Right ventricle myocardium inferior (tissue), 1 donor: Measurements from ENCODE around the gene EFHD2. TPM values are rescaled to one million over a fixed set of nuclear protein-coding genes. Genes with fewer than 3 reads are reported as not detected.
"Not testable (repeated sequence)": the region's sequence is repeated elsewhere in the genome, so short reads cannot be mapped to it uniquely, and the experiment has no call there.

Experiments used
- ATAC-seq: fragments of 200-7000 bp; cut with Tn5 transposase; one replicate; pipeline ENCODE4 v1.9.1; 2020; ENCODE audit warnings: mild to moderate bottlenecking, moderate library complexity
- DNase-seq: peaks from one replicate; pipeline ENCODE4 v3.0.0; 2021; ENCODE audit errors: missing footprints
- intact Hi-C: fragments of 100-400 bp; cut with DNase I; formaldehyde crosslinking; loops from one replicate; pipeline ENCODE4 v1.11.0; 2022
- total RNA-seq: library from RNA; stranded (reverse); fragmentation: NEBNext Ultra II Directional; extraction: Animal tissue kit (Norgen Biotek cat#: 25700); gene quantifications from one replicate; pipeline ENCODE4 v1.2.1, GENCODE V29; 2021
- donor health status: DM: no; HTN: yes; CAD: no; lungs with severe emphysema.

The EFHD2 gene
- total RNA-seq, 1 donor from 2014 or later: 14.7 TPM

DNA sequence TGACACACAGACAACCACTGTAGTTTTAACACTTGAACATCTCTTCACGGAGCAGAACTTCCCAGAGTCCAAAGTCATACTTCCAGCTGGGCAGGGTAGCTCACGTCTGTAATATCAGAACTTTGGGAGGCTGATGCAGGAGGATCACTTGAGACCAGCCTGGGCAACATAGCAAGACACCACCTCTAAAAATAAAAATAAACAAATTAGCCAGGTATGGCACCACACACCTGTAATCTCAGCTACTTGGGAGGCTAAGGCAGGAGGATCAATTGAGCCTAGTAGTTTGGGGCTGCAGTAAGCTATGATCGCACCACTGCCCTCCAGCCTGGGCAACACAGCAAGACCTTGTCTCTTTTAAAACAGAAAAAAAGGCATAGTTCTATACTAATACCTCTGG, 24.3 kb upstream of the EFHD2 start:
- DNase-seq: no peak

DNA sequence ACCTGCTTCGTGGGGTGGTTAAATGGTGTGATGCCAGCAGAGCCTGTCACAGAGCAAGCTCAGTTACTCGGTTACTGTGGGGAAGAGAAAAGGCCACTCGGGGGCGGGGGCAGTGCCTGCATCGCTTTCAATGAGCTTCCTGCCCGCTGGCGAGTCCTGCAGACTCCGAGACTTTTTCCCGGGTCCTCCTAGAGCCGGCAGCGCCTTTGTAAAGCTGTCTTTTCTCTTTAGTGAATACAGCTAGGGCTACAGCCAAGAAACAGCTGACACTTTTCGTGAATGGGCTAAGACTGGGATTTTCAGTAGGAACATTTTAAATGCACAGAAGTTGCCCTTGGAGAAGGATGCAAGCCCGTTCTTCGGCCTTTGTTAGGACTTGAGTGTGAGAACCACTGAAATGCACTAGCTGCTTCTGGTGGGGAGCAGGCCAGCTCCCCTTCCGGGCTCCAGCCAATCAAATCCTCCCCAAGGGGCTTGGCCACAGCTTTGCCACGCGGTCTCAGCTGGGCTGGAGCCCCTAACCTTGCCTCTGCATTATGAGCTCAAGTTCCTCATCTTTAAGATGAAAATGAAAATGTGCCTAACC, 23.4 kb upstream of the EFHD2 start:
- ATAC-seq: no peak
- intact Hi-C loops: no loop called here

More for the DNA sequence above, 24.3 kb upstream of the EFHD2 start:
- intact Hi-C loops: no loop called here
- no peak for ATAC-seq

DNA sequence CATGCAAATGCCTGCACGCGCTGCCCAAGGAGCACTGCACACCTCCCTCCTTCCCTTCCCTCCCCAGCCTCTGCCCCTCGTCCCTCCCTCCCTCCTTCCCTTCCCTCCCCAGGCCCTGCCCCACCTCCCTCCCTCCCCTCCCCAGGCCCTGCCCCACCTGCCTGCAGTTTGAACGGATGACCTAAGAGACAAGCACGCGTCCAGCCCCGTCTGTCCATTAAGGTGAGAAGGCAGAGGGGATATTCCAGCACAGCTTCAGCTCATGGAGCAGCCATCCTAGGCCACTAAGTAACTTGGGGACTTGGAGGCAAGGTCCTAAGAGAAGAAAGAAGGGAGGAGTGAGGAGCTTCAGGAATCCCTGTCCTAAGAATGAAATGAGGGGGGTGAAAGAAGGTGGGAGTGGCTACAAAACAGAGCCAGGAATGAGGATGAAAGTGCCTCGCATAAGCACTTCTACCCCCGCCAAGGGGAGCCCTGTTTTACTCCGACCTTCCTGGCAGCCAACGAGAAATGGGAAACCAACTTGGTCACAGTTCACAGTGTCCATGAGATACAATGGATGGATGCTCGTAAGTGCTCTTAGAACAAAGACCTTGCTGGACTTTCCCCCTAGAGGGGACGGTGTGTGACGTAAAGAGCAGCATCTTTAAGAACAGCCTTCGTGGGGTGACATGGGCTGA, 21.3 kb upstream of the EFHD2 start:
- ATAC-seq (no peak), DNase-seq (no peak)
- intact Hi-C loops: no loop called here

More for the DNA sequence above, 23.4 kb upstream of the EFHD2 start:
- DNase-seq: no peak

DNA sequence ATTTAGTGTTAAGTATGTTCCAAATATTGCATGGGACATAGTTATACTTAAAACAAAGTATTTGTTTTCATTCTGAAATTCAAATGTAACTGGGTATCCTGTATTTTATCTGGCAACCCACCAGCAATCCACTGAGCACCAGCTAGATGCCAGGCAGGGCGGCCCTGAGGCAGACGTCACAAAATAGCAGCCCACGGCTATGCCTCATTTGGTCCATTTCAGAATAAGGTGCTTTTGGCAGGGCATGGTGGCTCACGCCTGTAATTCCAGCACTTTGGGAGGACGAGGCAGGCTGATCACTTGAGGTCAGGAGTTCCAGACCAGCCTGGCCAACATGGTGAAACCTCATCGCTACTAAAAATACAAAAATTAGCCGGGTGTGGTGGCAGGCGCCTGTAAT, 19.9 kb upstream of the EFHD2 start:
- intact Hi-C loops, DNase-seq, ATAC-seq: not testable (repeated sequence)

DNA sequence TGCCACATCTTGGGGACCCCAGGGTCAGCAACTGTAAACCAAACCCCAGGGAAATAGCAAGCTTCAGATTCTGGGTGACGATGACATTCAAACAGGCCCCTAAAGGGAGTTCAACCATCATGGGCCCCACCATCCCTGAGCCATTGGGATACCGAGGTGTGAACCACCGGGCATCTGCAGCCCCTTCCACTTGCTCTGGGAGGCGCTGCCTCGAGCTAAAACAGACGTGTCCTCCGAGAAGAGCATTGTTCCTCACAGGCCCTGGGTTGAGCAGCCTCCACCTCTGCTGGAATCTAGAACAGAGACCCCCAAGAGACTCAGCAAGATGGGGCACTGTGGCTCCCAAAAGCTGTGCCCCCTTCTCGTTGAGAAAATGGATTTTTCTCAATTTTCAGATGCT, 19.0 kb upstream of the EFHD2 start:
- intact Hi-C loops: no loop called here
- no peak for ATAC-seq
- no peak for DNase-seq

DNA sequence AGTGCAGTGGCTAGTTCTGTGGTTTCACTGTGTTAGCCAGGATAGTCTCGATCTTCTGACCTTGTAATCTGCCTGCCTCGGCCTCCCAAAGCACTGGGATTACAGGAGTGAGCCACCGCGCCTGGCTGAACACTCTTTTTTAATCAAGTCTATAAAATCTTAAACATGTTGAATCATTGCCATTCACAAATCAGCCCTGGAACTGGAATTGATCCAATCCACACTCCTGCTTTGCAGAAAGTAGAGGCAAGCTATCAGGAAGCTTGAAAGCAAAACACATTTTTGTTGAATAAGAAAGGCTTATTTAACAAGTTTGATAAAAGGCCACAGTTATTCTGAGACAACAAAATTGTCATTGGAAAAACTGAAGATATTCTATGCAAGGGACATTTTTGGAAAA, 18.3 kb upstream of the EFHD2 start:
- intact Hi-C loops: no loop called here
- ATAC-seq: no peak

DNA sequence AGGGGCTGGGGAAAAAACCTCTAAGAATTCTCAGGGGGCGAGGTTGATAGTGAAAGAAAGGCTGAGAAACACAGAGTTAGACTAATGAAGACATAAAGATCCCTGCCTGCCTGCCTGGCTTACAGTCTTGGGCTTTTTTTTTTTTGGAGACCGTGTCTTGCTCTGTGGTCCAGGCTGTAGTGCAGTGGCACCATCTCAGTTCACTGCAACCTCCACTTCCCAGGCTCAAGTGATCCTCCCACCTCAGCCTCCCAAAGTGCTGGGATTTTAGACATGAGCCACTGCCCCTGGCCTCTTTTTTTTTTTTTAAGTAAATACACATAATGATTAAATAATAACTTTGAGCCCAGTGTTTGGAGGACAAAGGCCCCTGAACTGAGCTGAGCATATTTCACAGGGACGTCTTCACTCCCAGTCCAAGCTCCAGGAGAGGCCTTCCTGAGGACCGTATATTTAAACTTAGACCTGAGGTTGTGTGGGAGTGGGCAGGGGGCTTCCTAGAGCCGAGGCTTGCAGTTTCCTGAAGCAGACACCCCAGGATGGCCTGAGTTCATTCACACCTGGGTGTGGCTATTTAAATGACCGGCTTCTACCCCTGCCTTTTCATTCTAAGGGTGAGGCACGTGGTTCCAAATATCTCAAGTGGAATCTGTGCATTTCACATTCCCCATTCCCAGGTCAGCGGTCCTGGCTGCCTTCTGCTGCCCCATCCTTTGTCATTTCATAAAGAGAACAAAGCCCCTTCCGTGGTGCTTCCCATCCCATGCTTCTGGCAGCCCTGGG, 16.0 kb upstream of the EFHD2 start:
- intact Hi-C loops: no loop called here
- ATAC-seq (no peak), DNase-seq (no peak)

More for the DNA sequence above, 18.3 kb upstream of the EFHD2 start:
- no peak for DNase-seq

DNA sequence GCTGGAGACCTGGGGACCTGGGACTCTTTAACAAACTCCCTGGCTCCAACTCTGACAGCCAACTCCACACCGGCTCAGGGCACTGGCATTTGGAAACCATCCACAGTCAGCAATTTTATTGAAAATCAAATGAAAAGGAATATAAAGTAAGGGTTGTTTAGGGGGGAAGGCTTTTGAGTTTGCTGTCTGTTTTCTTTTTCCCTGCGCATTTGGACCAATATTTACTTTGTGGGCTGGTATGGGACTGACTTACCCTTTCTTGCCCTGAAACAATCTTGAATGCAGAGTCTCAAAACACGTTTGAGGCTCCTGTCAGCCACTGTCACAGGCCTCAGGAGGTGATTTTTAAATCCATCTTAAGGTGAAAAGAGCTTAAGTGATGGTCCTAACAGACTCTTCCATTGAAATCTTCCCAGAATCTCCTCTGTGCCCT, 15.4 kb upstream of the EFHD2 start:
- DNase-seq: no peak

DNA sequence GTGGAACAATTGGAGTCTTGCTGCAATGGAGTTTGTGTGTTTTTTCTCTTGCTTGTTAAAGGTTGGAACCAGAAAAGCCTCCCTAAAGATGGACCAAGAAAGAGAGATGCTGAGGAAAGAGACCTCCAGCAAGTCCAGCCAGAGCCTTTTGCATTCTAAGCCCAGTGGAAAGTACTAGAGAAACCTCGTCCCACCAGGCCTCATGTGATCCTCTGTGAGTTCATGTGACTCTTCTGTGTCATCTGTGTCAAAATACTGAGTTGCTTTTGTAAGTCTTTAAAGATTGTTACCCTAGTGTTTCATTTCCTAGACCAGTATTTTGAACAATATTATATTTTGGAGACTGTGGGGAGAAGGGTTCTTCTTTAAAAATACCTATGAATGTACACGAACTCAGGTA, 12.5 kb upstream of the EFHD2 start:
- intact Hi-C loops: no loop called here
- DNase-seq (no peak), ATAC-seq (no peak)

More for the DNA sequence above, 15.4 kb upstream of the EFHD2 start:
- intact Hi-C loops: no loop called here
- ATAC-seq: no peak

DNA sequence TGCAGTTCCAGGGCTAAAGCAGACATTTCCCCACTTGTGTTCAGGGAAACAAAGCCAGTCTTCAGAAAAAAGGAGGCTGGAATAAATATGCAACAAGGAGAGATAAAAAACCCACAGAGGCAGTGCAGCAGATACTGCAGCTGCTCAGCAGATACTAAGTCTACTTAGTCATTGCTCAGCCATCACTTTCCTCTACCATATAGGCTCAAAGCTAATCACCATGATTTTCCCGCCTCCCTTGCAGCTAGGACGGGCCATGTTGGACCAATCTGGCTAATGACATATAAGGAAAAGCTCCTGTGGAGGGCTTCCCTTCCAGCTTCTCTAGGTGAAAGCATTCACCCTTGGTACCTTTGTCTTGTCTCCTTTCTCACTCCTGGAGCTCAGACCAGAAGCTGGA, 10.0 kb upstream of the EFHD2 start:
- no peak for ATAC-seq
- intact Hi-C loops: no loop called here
- no peak for DNase-seq

DNA sequence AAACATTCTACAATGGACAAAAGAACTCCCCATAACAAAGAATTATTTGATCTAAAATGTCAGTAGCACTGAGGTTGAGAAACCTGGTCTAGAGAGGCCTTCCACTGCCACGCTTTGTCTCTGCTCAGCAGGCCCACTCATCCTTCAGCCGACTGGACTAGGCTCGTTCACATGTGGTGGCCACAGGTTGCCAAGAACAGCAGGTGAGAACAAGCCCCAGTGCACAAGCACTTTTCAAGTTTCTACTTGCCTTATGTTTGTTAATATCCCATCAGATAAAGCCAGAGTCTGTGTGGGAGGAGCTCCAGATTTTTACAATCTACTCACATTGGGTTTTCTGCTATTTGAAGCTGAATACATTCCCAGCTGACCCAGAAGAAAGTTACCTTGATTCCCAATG, 9.1 kb upstream of the EFHD2 start:
- DNase-seq (no peak), ATAC-seq (no peak)
- intact Hi-C loops: no loop called here

DNA sequence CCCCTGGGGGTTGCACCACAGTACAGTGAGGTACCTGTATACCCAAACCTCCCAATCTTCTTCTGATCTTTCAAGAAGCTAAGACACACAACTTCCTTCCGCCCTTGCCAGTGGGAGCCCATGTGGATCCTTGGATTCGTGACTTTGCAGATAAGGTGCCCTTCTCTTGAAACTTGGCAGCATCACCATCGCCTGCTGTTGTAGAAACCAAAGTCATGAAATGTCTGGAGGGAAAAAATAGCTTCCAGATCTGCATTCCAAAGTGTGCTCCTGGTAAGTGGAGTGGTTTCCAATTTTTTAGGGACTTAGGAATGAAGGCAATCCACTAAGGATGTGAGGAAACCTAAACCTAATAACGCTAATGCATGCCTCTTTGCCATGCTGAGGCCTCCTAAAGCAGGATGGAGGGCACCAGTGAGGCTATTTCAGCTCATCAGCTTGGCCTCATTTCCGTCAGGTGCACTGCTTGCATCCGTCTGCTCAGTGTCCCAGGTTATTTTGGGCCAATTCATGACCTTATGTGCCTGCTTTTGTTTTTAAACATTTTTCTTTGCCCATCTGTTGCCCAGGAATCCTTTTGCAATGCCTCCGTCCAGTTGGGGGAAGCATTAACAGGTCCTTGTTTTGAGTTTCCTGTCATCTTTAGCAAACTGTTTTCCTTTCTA, 8.2 kb upstream of the EFHD2 start:
- ATAC-seq: no peak
- intact Hi-C loops: no loop called here

DNA sequence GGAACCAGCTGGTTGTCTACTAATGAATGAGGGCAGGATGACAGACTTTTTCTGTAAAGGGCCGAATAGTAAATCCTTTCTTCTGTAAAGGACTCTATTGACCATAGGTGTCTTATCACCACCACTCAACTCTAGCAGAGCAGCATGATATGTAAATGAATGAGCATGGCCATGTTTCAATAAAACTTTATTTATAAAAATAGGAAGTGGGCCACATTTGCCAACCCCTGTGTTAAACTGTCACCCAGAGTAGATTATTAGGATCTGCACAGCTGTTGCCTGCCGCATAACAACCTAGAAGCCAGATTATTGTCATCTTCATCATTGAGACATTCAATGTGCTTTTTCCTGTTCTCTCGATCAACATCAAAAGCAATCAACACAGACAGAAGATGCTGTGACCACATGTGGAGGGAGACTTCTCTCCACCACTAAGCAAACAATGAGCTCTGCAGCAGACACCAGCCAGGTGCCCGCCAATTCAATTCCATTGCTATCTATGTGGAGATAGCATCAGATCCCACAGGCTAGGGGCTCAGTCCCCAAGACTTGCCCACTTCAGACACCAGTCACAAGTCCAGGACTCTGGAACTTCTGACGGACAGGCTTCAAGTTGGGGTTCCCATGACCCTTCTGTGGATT, 6.8 kb upstream of the EFHD2 start:
- intact Hi-C loops: no loop called here
- ATAC-seq (no peak), DNase-seq (no peak)

More for the DNA sequence above, 8.2 kb upstream of the EFHD2 start:
- no peak for DNase-seq

DNA sequence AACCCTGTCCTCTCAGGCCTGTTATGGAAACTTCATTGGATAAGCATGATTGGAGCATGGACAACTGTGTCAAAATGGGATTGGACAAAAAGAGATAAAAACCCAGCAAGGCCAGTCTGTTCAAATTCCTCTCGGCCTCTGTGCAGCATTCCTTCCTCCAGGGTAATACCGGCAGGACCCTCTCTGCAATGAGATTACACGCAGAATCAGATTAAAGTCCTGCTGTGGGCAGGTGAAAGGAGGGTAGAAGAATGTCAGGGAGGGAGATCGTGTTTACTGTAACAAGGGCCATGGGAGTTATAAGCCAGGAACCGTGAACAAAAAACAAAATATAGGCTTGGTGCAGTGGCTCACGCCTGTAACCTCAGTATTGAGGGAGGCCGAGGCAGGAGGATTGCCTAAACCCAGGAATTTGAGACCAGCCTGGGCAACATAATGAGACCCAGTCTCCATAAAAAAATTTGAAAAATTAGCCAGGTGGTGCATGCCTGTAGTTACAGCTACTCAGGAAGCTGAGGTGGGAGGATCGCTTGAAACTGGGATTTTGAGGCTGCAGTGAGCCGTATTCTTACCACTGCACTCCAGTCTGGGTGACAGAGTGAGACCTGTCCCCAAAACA, 5.6 kb upstream of the EFHD2 start:
- DNase-seq (no peak), ATAC-seq (no peak)
- intact Hi-C loops: no loop called here

DNA sequence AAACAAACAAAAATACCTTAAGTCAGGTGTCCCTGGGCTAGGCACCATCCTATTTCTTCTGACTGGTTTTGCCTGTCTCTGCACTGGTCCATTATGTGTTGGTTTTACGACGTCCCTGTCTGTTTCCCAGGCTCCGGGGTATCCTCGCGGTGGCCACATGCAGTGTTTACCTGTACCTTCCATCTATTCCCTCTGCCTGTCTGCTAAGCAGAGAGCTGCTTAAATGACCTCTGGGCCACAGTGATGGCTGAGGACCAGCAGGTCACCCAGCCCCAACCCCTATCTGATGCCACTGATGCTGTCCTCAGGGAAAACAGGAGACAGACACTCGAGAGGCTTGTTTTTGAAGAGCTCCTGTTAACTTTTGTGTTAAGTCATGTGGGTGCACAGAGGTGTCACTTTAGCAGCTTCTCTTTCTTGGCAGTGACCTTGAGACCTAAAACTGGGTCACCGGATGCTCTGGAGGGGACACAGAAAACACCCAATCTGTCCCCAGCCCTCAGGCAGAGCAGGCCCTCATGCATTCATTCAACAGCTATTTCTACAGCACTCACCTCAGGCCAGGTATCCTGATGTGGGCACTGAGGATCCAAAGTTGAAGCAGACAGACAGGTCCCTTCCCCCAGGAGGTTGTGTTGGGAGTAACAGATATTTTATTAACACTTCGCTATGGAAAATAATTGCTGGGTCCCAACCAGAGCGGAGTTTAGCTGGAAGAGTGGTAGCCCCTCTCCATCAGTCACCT, 4.4 kb upstream of the EFHD2 start:
- ATAC-seq (no peak), DNase-seq (no peak)
- intact Hi-C loops: no loop called here

DNA sequence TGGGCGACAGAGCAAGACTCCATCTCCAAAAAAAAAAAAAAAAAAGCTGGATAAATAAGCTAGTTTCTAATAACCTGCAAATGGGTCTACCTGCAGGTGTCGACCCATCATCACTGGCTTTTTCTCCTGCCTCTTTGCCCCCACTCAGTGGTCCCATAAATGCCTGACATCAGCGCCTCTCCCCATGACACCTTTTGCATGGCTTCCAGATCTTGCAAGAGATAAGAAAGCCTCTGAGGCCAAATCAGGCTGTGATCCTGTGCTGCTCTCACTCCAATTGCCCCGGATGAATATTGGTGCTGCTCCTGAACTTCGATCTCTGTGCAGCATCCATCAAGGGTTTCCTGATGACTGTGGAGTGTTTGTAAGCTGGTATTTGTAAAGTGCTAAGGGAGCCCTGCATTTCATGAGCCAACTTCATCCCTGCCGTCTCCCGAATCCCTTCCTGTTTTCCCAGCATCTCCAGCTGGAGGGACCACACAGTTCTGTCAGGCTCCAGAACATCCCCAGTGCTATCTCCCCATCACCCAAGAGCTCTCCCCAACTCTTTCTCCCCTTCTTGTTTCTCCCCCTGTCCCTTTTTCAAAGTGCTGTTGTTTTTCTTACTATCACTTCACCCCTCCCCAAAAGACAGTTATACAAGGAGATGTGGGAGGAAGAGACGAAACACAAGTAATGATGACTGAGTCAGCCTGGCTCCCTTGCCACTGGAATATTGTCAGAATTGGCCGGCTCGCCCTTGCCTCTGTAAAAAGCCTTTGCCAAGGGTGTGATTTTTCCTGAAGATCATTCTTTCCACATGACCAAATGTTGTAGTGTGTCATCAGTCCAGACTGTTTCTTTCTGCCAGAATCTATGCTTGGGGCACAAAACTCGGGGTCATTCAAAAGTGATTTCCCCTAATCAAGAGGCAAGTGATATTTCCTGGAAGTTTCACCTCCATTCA, 2.8 kb upstream of the EFHD2 start:
- peak; percentile 21 for ATAC-seq
- intact Hi-C loops: no loop called here
- no peak for DNase-seq

DNA sequence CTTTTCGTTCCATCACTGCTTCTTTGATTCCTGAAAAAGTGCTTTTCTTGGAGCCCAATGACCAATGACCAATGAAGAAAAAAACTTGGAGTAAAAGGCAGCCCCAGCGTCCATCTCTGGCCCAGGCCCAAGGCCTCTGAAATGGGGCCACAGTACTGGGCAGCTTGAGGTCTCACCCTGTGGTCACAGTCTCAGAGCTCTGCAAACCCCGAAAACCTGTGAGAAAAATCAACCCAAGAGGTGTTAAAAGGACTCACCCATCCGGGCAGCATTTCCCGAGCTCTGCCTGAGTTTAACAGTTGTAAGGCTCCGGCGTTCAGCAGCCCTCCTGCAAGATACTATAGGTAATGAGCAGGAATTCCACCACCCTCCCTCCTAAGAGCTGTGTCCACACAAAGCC, 2.1 kb upstream of the EFHD2 start:
- ATAC-seq (no peak), DNase-seq (no peak)
- intact Hi-C loops: no loop called here
